IPS DF 6.9 (cell line): Measurements from ENCODE around the gene RGS7.

Experiments
- DNase-seq: peaks from one replicate; pipeline ENCODE4 v3.0.0-alpha.2; 2013; ENCODE audit warnings: low read depth, low spot score
- H3K27ac ChIP-seq: one replicate; pipeline ENCODE4 v1.5.1; 2013; ENCODE audit warnings: low read length, control low read depth
- H3K27me3 ChIP-seq: 2 replicates; pipeline ENCODE4 v1.6.1; 2013; ENCODE audit warnings: mild to moderate bottlenecking, low read length; ENCODE audit not compliant: control insufficient read depth, insufficient read depth
- H3K36me3 ChIP-seq: 2 replicates; pipeline ENCODE4 v1.6.1; 2013; ENCODE audit warnings: low read length; ENCODE audit not compliant: control insufficient read depth, insufficient read depth
- H3K4me1 ChIP-seq: 2 replicates; pipeline ENCODE4 v1.6.1; 2013; ENCODE audit warnings: low read length; ENCODE audit not compliant: control insufficient read depth, insufficient read depth
- H3K4me3 ChIP-seq: 2 replicates; pipeline ENCODE4 v1.5.1; 2013; ENCODE audit warnings: mild to moderate bottlenecking, low read length
- H3K9me3 ChIP-seq: 2 replicates; pipeline ENCODE4 v1.6.1; 2013; ENCODE audit warnings: low read length, inconsistent platforms; ENCODE audit not compliant: control insufficient read depth, insufficient read depth
- WGBS: extraction: QIAGEN DNeasy Blood & Tissue Kit; methylation state at CpG from one replicate; pipeline ENCODE4 v1.1.7; 2013; ENCODE audit warnings: mixed read lengths, missing lambda C conversion rate; ENCODE audit not compliant: insufficient read length, insufficient coverage; 5-methylcytosine and 5-hydroxymethylcytosine counted together

The RGS7 gene

GRCh38 chr1:240813720-240814119 lies 543.3 kb downstream of the RGS7 start:
- H3K27me3 ChIP-seq: no peaks in the 10 kb centered on the region

GRCh38 chr1:240811256-240811655 lies 545.7 kb downstream of the RGS7 start:
- H3K4me3 ChIP-seq: no peak overlapping the region
- no peaks in the 10 kb centered on the region for H3K36me3 ChIP-seq
- H3K27ac ChIP-seq: no peak overlapping the region
- WGBS: no CpG with 5 or more reads among the region's 2 CpGs
- H3K9me3 ChIP-seq: no peaks in the 10 kb centered on the region
- no peak for DNase-seq
- H3K4me1 ChIP-seq: no peaks in the 10 kb centered on the region
- H3K27me3 ChIP-seq: no peaks in the 10 kb centered on the region

More at GRCh38 chr1:240813720-240814119, 543.3 kb downstream of the RGS7 start:
- Histone ChIP-seq H3K4me3 (no peak overlapping the region), H3K4me1 (no peaks in the 10 kb centered on the region), H3K9me3 (no peaks in the 10 kb centered on the region), H3K36me3 (no peaks in the 10 kb centered on the region), H3K27ac (no peak overlapping the region)
- DNase-seq: no peak
- WGBS: no CpG with 5 or more reads among the region's 2 CpGs

GRCh38 chr1:240808381-240808780 lies 548.6 kb downstream of the RGS7 start:
- no CpG with 5 or more reads among the region's 1 CpG for WGBS

GRCh38 chr1:240806200-240806745 lies 550.7 kb downstream of the RGS7 start:
- H3K9me3 ChIP-seq: no peaks in the 10 kb centered on the region
- no peaks in the 10 kb centered on the region for H3K27me3 ChIP-seq
- DNase-seq: no peak
- H3K36me3 ChIP-seq: no peaks in the 10 kb centered on the region
- WGBS: no CpG with 5 or more reads among the region's 5 CpGs
- H3K4me3 ChIP-seq: no peak overlapping the region
- no peaks in the 10 kb centered on the region for H3K4me1 ChIP-seq
- no peak overlapping the region for H3K27ac ChIP-seq

More at GRCh38 chr1:240808381-240808780, 548.6 kb downstream of the RGS7 start:
- H3K4me1 ChIP-seq: no peaks in the 10 kb centered on the region
- H3K36me3 ChIP-seq: no peaks in the 10 kb centered on the region
- DNase-seq: no peak
- no peaks in the 10 kb centered on the region for H3K27me3 ChIP-seq
- H3K27ac ChIP-seq: no peak overlapping the region
- no peaks in the 10 kb centered on the region for H3K9me3 ChIP-seq
- no peak overlapping the region for H3K4me3 ChIP-seq

- Histone ChIP-seq H3K27ac (no peak overlapping the region), H3K36me3 (no peaks in the 10 kb centered on the region), H3K4me3 (no peak overlapping the region), H3K27me3 (no peaks in the 10 kb centered on the region), H3K9me3 (no peaks in the 10 kb centered on the region), H3K4me1 (no peaks in the 10 kb centered on the region)
- WGBS: no CpG with 5 or more reads among the region's 2 CpGs
- DNase-seq: no peak
Observed at GRCh38 chr1:240804475-240804874, 552.5 kb downstream of the RGS7 start.

GRCh38 chr1:240803151-240803550 lies 553.9 kb downstream of the RGS7 start:
- Histone ChIP-seq H3K36me3 (no peaks in the 10 kb centered on the region), H3K9me3 (no peaks in the 10 kb centered on the region), H3K27me3 (no peaks in the 10 kb centered on the region), H3K27ac (no peak overlapping the region), H3K4me3 (no peak overlapping the region), H3K4me1 (no peaks in the 10 kb centered on the region)
- DNase-seq: no peak

- Histone ChIP-seq H3K36me3 (no peaks in the 10 kb centered on the region), H3K4me3 (no peak overlapping the region), H3K27ac (no peak overlapping the region), H3K4me1 (no peaks in the 10 kb centered on the region), H3K27me3 (no peaks in the 10 kb centered on the region), H3K9me3 (no peaks in the 10 kb centered on the region)
- no CpG with 5 or more reads among the region's 2 CpGs for WGBS
- DNase-seq: no peak
Observed at GRCh38 chr1:240802271-240802670, 554.7 kb downstream of the RGS7 start.

GRCh38 chr1:240801442-240801841 lies 555.6 kb downstream of the RGS7 start:
- Histone ChIP-seq H3K36me3 (no peaks in the 10 kb centered on the region), H3K27ac (no peak overlapping the region), H3K4me1 (no peaks in the 10 kb centered on the region), H3K27me3 (no peaks in the 10 kb centered on the region), H3K4me3 (no peak overlapping the region), H3K9me3 (no peaks in the 10 kb centered on the region)
- no peak for DNase-seq
- 100% methylated on average over 1 of the region's 3 CpGs for WGBS

GRCh38 chr1:240800291-240800690 lies 556.7 kb downstream of the RGS7 start:
- Histone ChIP-seq H3K4me3 (no peak overlapping the region), H3K36me3 (no peaks in the 10 kb centered on the region), H3K9me3 (no peaks in the 10 kb centered on the region), H3K27me3 (no peaks in the 10 kb centered on the region), H3K4me1 (no peaks in the 10 kb centered on the region), H3K27ac (no peak overlapping the region)
- WGBS: no CpG with 5 or more reads among the region's 1 CpG
- DNase-seq: no peak

GRCh38 chr1:240797050-240797449 lies 560.0 kb downstream of the RGS7 start:
- Histone ChIP-seq H3K4me3 (no peak overlapping the region), H3K36me3 (no peaks in the 10 kb centered on the region), H3K9me3 (no peaks in the 10 kb centered on the region), H3K27me3 (no peaks in the 10 kb centered on the region), H3K27ac (no peak overlapping the region), H3K4me1 (no peaks in the 10 kb centered on the region)
- no CpG with 5 or more reads among the region's 1 CpG for WGBS
- DNase-seq: no peak

GRCh38 chr1:240794046-240794843 lies 562.8 kb downstream of the RGS7 start:
- DNase-seq: no peak
- WGBS: no CpG with 5 or more reads among the region's 6 CpGs

More at GRCh38 chr1:240794046-240794843, 562.8 kb downstream of the RGS7 start:
- no peak overlapping the region for H3K27ac ChIP-seq
- H3K36me3 ChIP-seq: no peaks in the 10 kb centered on the region
- no peaks in the 10 kb centered on the region for H3K27me3 ChIP-seq
- no peak overlapping the region for H3K4me3 ChIP-seq
- no peaks in the 10 kb centered on the region for H3K4me1 ChIP-seq
- H3K9me3 ChIP-seq: no peaks in the 10 kb centered on the region
